ENCODE results near the gene GNPTAB. TPM values are rescaled to one million over a fixed set of nuclear protein-coding genes. Genes with fewer than 3 reads are reported as not detected.

GNPTAB gene
- total RNA-seq, 1 donor from 2014 or later: 25.9 TPM

GRCh38 chr12:101713930-101714329, 116.8 kb downstream of the GNPTAB start:
- TF ChIP-seq CTCF (IDR thresholded peaks at IDR 0.05): no peak
- H3K27ac Mint-ChIP-seq (ENCODE audit: unreplicated experiment): no peak overlapping the region
- H3K27me3 Mint-ChIP-seq (ENCODE audit: low read depth): no peaks in the 10 kb centered on the region
- no peaks in the 10 kb centered on the region for H3K9me3 Mint-ChIP-seq (ENCODE audit: low read depth)
- no peaks in the 10 kb centered on the region for H3K36me3 Mint-ChIP-seq (ENCODE audit: low read depth)
- DNase-seq (ENCODE audit: low spot score): no peak
- no peak overlapping the region for H3K4me3 Mint-ChIP-seq (ENCODE audit: unreplicated experiment)
- H3K4me1 Mint-ChIP-seq (ENCODE audit: low read depth): peaks cover 19% of the 10 kb centered on the region

GRCh38 chr12:101713059-101713682, 117.6 kb downstream of the GNPTAB start:
- no peaks in the 10 kb centered on the region for H3K36me3 Mint-ChIP-seq (ENCODE audit: low read depth)
- no peak overlapping the region for H3K4me3 Mint-ChIP-seq (ENCODE audit: unreplicated experiment)
- H3K27ac Mint-ChIP-seq (ENCODE audit: unreplicated experiment): peak overlapping the region; percentile 1
- DNase-seq (ENCODE audit: low spot score): no peak
- no peak for TF ChIP-seq CTCF (IDR thresholded peaks at IDR 0.05)
- no peaks in the 10 kb centered on the region for H3K27me3 Mint-ChIP-seq (ENCODE audit: low read depth)
- H3K4me1 Mint-ChIP-seq (ENCODE audit: low read depth): peaks cover 19% of the 10 kb centered on the region
- no peaks in the 10 kb centered on the region for H3K9me3 Mint-ChIP-seq (ENCODE audit: low read depth)

GRCh38 chr12:101710288-101710687, 120.5 kb downstream of the GNPTAB start:
- Mint-ChIP-seq H3K4me3 (ENCODE audit: unreplicated experiment) (no peak overlapping the region), H3K27me3 (ENCODE audit: low read depth) (no peaks in the 10 kb centered on the region), H3K27ac (ENCODE audit: unreplicated experiment) (no peak overlapping the region), H3K36me3 (ENCODE audit: low read depth) (no peaks in the 10 kb centered on the region), H3K4me1 (ENCODE audit: low read depth) (peaks cover 19% of the 10 kb centered on the region), H3K9me3 (ENCODE audit: low read depth) (no peaks in the 10 kb centered on the region)
- no peak for TF ChIP-seq CTCF (IDR thresholded peaks at IDR 0.05)
- DNase-seq (ENCODE audit: low spot score): no peak

GRCh38 chr12:101707131-101707782, 123.5 kb downstream of the GNPTAB start:
- H3K4me3 Mint-ChIP-seq (ENCODE audit: unreplicated experiment): no peak overlapping the region
- no peak for DNase-seq (ENCODE audit: low spot score)
- H3K36me3 Mint-ChIP-seq (ENCODE audit: low read depth): no peaks in the 10 kb centered on the region
- no peak overlapping the region for H3K27ac Mint-ChIP-seq (ENCODE audit: unreplicated experiment)
- H3K9me3 Mint-ChIP-seq (ENCODE audit: low read depth): no peaks in the 10 kb centered on the region
- H3K4me1 Mint-ChIP-seq (ENCODE audit: low read depth): peaks cover 7% of the 10 kb centered on the region
- no peaks in the 10 kb centered on the region for H3K27me3 Mint-ChIP-seq (ENCODE audit: low read depth)
- no peak for TF ChIP-seq CTCF (IDR thresholded peaks at IDR 0.05)

- Mint-ChIP-seq H3K9me3 (ENCODE audit: low read depth) (no peaks in the 10 kb centered on the region), H3K27me3 (ENCODE audit: low read depth) (no peaks in the 10 kb centered on the region), H3K36me3 (ENCODE audit: low read depth) (no peaks in the 10 kb centered on the region), H3K4me3 (ENCODE audit: unreplicated experiment) (no peak overlapping the region), H3K27ac (ENCODE audit: unreplicated experiment) (no peak overlapping the region), H3K4me1 (ENCODE audit: low read depth) (peaks cover 6% of the 10 kb centered on the region)
- TF ChIP-seq CTCF (IDR thresholded peaks at IDR 0.05): no peak
- DNase-seq (ENCODE audit: low spot score): no peak
These were observed 124.4 kb downstream of the GNPTAB start for GRCh38 chr12:101706403-101706802.

Measured in chondrocyte (in vitro differentiated cells).